Muscle layer of duodenum (tissue), 2 donors: ENCODE measurements around the gene TMEM203.

ENCODE experiments used
- H3K27ac ChIP-seq: one replicate; pipeline ENCODE4 v1.7.0; 2013; ENCODE audit warnings: mild to moderate bottlenecking, low read length
- H3K27me3 ChIP-seq: one replicate; pipeline ENCODE4 v1.7.0; 2013; ENCODE audit warnings: low read depth, mild to moderate bottlenecking, control low read depth, low read length
- H3K36me3 ChIP-seq, 2 donors: one replicate each; pipeline ENCODE4 v1.7.0; 2013; ENCODE audit warnings: low read length in 2 of 2, control low read depth in 1 of 2, mild to moderate bottlenecking in 1 of 2; ENCODE audit not compliant: insufficient read depth in 2 of 2, control insufficient read depth in 1 of 2
- H3K4me1 ChIP-seq, 2 donors: one replicate each; pipeline ENCODE4 v1.7.0; 2013; ENCODE audit warnings: low read length in 2 of 2, mild to moderate bottlenecking in 2 of 2, control low read depth in 1 of 2, moderate library complexity in 1 of 2; ENCODE audit not compliant: insufficient read depth in 2 of 2, control insufficient read depth in 1 of 2
- H3K4me3 ChIP-seq, 2 donors: one replicate each; pipeline ENCODE4 v1.7.0; 2013; ENCODE audit warnings: low read length in 2 of 2, low read depth in 1 of 2, mild to moderate bottlenecking in 1 of 2
- H3K9me3 ChIP-seq, 2 donors: one replicate each; pipeline ENCODE4 v1.7.0; 2013; ENCODE audit warnings: low read length in 2 of 2, control low read depth in 1 of 2, mild to moderate bottlenecking in 1 of 2; ENCODE audit not compliant: control insufficient read depth in 1 of 2
- donor health status: healthy.

Gene TMEM203

DNA sequence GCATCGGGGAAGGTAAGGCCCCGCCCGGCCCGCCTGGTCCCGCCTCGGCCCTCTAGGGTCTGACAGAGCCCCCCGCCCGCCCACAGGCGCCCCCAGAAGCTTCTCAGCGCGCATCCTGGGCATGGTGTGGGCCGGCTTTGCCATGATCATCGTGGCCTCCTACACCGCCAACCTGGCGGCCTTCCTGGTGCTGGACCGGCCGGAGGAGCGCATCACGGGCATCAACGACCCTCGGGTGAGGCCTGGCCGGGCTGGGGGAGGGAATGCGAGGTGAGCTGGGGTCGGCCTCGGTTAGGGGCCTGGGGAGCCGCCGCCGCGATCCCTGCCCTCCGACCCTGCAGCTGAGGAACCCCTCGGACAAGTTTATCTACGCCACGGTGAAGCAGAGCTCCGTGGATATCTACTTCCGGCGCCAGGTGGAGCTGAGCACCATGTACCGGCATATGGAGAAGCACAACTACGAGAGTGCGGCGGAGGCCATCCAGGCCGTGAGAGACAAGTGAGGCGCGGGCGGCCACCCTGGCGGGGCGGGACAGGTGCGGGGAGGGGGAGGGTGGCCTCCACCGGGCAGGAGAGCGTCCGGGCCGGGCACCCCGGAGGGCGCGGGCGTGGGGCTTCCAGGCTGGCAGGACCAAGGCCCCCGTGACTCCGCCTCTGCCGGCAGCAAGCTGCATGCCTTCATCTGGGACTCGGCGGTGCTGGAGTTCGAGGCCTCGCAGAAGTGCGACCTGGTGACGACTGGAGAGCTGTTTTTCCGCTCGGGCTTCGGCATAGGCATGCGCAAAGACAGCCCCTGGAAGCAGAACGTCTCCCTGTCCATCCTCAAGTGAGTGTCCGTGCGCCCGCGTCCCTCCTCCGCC is 42.7 kb downstream of the TMEM203 start:
- Histone ChIP-seq H3K4me1 (peaks cover 0 to 34% of the 10 kb centered on the region in 2 donors), H3K9me3 (no peaks in the 10 kb centered on the region), H3K36me3 (no peaks in the 10 kb centered on the region), H3K4me3 (peak overlapping the region in 1 of 2 donors; percentile 35), H3K27me3 (peaks cover 52% of the 10 kb centered on the region), H3K27ac (no peak overlapping the region)

DNA sequence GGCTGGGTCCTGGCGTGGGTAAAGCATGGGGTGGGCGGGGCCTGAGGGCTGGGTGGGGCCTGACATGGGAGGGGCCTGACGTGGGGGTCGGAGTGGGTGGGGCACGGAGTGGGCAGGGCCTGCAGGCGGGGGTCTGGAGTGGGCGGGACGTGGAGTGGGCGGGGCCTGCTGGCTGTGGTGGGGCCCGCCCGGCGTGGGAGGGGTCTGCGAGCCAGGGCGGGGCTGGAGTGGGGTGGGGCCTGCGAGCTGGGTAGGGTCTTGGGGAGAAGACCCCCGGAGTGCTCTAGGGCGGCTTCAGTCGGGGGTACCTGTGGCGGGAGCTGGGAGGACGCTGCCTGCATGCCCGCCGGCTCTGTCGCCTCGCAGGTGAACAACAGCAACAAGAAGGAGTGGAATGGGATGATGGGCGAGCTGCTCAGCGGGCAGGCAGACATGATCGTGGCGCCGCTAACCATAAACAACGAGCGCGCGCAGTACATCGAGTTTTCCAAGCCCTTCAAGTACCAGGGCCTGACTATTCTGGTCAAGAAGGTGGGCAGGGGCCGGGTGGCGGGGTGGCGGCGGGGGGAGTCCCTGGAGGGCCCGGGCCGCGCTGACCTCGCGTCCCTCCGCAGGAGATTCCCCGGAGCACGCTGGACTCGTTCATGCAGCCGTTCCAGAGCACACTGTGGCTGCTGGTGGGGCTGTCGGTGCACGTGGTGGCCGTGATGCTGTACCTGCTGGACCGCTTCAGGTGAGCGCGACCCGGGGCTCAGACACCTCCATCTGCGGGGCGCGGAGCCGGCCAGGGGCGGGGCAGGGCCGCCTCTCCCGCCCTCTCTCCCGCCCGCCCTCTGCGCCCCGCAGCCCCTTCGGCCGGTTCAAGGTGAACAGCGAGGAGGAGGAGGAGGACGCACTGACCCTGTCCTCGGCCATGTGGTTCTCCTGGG is 43.6 kb downstream of the TMEM203 start:
- no peaks in the 10 kb centered on the region for H3K9me3 ChIP-seq
- peaks cover 0 to 30% of the 10 kb centered on the region in 2 donors for H3K4me1 ChIP-seq
- no peaks in the 10 kb centered on the region for H3K36me3 ChIP-seq
- peaks cover 57% of the 10 kb centered on the region for H3K27me3 ChIP-seq
- no peak overlapping the region for H3K4me3 ChIP-seq
- H3K27ac ChIP-seq = no peak overlapping the region

DNA sequence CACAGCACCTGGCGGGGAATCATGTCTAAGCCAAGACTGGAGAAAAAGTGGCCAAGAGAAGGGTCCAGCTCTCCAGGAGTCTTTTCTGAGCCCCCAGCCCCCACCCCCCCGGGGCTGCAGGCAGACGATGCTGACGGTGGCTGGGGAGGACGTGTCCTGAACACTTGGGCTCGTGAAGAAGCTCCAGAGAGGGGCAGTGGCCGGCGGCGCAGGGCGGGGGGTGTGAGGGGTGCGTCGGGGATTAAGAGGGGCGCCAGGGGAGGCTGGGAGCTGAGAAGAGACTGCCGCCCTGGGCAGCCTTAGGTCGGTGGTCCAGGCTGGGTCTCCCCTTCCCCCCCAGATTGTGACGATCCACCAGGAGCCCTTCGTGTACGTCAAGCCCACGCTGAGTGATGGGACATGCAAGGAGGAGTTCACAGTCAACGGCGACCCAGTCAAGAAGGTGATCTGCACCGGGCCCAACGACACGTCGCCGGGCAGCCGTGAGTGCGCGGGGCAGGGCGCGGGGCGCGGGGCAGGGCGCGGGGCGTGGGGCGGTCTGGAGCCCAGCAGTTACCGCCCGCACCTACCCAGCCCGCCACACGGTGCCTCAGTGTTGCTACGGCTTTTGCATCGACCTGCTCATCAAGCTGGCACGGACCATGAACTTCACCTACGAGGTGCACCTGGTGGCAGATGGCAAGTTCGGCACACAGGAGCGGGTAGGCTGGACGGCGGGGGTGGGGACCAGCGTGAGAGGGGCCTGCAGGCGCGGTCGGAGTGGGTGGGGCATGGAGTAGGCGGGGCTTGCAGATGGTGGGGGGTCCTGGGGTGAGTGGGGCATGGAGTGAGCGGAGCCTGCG is 44.5 kb downstream of the TMEM203 start:
- H3K4me1 ChIP-seq = peaks cover 0 to 38% of the 10 kb centered on the region in 2 donors
- no peak overlapping the region for H3K27ac ChIP-seq
- peaks cover 56% of the 10 kb centered on the region for H3K27me3 ChIP-seq
- H3K36me3 ChIP-seq = no peaks in the 10 kb centered on the region
- no peak overlapping the region for H3K4me3 ChIP-seq
- no peaks in the 10 kb centered on the region for H3K9me3 ChIP-seq

DNA sequence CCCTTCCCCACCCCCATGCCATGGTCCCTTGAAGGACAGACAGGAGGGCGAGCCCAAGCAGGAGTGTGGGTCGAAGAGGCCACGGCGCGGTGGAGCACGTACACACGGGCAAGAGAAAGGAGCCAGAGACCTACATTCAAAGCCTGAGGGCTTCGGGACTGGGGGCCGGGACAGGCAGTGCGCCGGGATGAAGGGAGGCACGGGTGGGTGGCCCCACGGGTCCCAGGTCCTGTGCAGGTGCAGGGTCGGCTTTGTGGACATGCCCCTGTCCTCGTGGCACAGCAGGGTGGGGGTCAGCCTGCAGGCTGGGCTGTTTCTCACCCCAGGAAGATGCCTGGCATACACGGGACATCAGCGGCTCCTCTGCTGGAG is 45.4 kb downstream of the TMEM203 start:
- H3K27ac ChIP-seq = no peak overlapping the region
- H3K36me3 ChIP-seq = no peaks in the 10 kb centered on the region
- H3K27me3 ChIP-seq = peaks cover 56% of the 10 kb centered on the region
- H3K9me3 ChIP-seq = no peaks in the 10 kb centered on the region
- peaks cover 0 to 38% of the 10 kb centered on the region in 2 donors for H3K4me1 ChIP-seq
- no peak overlapping the region for H3K4me3 ChIP-seq

DNA sequence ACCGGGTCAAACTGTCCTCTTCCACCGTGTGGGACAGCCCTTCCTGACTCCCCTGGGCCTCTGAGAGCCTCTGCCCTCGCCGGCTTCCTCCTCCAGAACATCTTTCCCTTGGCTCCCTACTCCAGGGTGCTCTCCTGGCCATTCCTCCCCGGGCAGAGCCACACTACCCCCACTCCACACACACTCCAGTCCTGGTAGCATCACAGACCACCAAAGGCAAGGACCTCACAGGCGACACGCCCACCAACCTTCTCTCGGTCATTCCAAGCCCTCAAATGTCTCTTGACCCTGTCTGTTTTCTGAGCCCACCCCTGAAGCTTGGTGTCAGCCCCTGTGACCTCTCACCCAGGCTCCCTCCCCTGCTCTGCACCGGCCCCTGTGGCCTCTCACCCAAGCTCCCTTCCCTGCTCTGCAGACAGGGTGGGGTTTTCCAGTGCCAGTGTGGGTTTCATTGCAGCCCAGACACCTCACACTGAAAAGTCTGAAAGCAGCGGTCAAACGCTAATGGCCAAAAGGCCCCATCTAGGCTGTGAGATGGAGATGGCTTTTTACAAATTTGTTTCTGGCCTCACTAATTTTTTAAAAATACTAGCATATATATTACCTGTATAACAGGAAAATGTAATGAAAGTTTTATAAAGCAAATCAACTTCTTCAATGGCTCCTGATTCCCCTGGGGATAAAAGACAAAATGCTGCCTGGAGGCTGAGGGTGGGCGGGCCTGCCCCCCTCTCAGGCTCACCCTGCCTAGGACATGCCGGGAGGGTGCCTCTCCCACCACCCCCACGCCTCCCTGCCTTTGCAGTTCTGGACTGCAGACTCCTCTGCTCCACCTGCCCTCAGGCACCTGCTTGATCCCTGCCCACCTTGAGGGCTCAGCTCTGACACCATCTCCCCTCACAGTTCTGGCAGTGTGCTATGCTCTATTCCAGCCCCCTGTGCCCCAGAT is 46.1 kb downstream of the TMEM203 start:
- Histone ChIP-seq H3K4me3 (no peak overlapping the region), H3K9me3 (no peaks in the 10 kb centered on the region), H3K27me3 (peaks cover 55% of the 10 kb centered on the region), H3K36me3 (no peaks in the 10 kb centered on the region), H3K4me1 (peaks cover 0 to 38% of the 10 kb centered on the region in 2 donors), H3K27ac (no peak overlapping the region)

DNA sequence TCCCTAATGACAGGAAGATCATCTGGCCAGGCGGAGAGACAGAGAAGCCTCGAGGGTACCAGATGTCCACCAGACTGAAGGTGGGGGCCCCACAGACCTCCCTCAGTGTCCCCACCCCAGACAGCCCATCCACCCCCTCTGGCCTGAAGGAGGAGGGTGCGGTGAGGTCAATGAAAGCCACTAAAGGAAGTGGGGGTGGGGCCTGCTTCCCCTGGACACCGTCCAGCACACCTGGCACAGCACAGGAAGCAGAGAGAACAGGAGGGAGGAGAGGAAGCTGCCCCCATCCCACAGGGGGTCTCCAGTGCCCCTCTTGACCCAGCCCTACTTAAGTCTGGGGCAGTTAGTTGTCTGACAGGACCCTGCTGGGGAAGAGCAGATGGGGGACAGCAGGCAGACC is 46.8 kb downstream of the TMEM203 start:
- no peaks in the 10 kb centered on the region for H3K36me3 ChIP-seq

DNA sequence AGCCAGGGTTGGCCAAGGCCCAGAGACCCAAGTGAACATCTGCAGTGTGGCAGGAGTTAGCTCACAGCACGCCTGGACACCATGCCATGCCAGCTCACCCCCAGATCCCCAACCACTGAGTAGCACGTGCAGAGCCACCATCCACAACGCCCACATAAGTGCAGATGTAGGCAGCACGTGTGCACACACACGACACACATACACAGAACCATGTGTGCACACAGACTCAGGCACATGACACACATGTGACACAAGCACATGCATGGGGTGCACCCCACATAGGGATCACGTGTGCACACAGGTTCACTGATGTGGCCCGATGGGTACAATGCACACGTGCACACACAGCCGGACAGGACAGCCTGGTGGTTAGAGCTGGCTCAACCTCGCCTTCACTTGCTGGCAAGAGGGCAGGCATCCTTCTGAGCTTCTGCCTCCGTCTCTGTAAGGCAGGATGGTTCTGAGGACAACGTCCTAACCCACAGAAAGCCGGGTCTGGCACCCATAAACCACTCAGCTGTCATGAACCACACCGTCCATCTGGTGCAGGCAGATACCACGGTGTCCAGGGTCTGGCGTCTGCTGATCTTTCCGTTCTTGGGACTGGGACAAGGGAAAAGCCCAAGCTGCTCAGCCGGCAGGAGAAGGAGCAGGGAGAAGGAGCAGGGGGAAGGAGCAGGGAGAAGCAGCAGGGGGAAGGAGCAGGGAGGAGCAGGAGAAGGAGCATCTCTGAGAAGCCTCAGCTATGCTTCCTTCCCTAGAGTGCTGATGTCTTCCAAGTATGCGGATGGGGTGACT is 47.6 kb downstream of the TMEM203 start:
- H3K36me3 ChIP-seq = no peaks in the 10 kb centered on the region
- H3K27me3 ChIP-seq = peaks cover 43% of the 10 kb centered on the region
- no peaks in the 10 kb centered on the region for H3K9me3 ChIP-seq
- H3K4me3 ChIP-seq = no peak overlapping the region
- H3K27ac ChIP-seq = no peak overlapping the region
- peaks cover 0 to 28% of the 10 kb centered on the region in 2 donors for H3K4me1 ChIP-seq

More for the DNA sequence above, 46.8 kb downstream of the TMEM203 start:
- peaks cover 49% of the 10 kb centered on the region for H3K27me3 ChIP-seq
- no peak overlapping the region for H3K4me3 ChIP-seq
- no peaks in the 10 kb centered on the region for H3K9me3 ChIP-seq
- H3K4me1 ChIP-seq = peaks cover 0 to 36% of the 10 kb centered on the region in 2 donors
- H3K27ac ChIP-seq = no peak overlapping the region

DNA sequence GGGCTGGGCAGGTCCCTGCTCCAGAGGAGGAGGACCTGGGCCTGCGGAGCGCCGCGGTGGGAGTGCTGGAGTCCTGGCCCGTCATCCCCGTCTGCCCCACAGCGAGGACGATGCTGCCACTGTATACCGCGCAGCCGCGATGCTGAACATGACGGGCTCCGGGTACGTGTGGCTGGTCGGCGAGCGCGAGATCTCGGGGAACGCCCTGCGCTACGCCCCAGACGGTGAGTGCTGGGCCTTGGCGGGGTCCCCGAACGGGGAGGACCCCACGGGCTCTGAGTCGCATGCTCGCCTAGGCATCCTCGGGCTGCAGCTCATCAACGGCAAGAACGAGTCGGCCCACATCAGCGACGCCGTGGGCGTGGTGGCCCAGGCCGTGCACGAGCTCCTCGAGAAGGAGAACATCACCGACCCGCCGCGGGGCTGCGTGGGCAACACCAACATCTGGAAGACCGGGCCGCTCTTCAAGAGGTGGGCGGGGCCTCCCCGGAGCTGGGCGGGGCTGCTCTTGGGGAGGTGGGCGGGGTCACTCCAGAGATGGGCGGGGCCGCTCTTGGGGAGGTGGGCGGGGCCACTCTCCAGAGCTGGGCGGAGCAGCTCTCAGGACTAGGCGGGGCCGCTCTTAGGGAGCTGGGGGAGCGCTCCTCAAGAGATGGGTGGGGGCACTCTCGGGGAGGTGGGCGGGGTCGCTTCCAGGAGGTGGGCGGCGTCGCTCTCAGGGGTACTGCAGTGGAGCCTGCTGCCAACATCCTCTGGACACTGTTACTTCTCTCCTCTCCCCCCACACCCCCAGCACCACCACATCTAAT is 48.7 kb downstream of the TMEM203 start:
- Histone ChIP-seq H3K4me1 (peaks cover 0 to 18% of the 10 kb centered on the region in 2 donors), H3K36me3 (no peaks in the 10 kb centered on the region), H3K27me3 (peaks cover 38% of the 10 kb centered on the region), H3K9me3 (no peaks in the 10 kb centered on the region), H3K27ac (no peak overlapping the region), H3K4me3 (peak overlapping the region in 1 of 2 donors; percentile 28)
